HepG2 (cell line): ENCODE measurements around the gene KRTAP9-4. TPM values are rescaled to one million over a fixed set of nuclear protein-coding genes. Genes with fewer than 3 reads are reported as not detected.
"Not testable (repeated sequence)": the region's sequence is repeated elsewhere in the genome, so short reads cannot be mapped to it uniquely, and the experiment has no call there.

Source experiments
- ATAC-seq: fragments of 200-7000 bp; cut with Tn5 transposase; 3 replicates; pipeline ENCODE4 v1.9.1; 2020; ENCODE audit warnings: mild to moderate bottlenecking, moderate library complexity
- Bru-seq: library from RNA; stranded (reverse); fragments of 400-500 nt; gene quantifications from one replicate; lab custom pipeline; 2021; lab: Mats Ljungman, UMichigan
- BruChase-seq, 2 experiments: library from RNA; stranded (reverse); fragments of 400-500 nt; gene quantifications; one replicate each; lab custom pipeline; 2021; lab: Mats Ljungman, UMichigan
- BruUV-seq: library from RNA; stranded (reverse); fragments of 400-500 nt; replicated peaks from 2 replicates; lab custom pipeline; 2021; lab: Mats Ljungman, UMichigan
- CTCF ChIA-PET: fragments of 300-600 bp; formaldehyde crosslinking; extraction: SDS; loops from one replicate; lab custom pipeline; 2021; ENCODE audit warnings: low total read pairs, inconsistent platforms, low intra/inter-chr PET ratio; lab: Yijun Ruan, JAX
- POLR2A ChIA-PET: fragments of 350-600 bp; sonication (Branson Sonifier 250); formaldehyde crosslinking; loops from one replicate; lab custom pipeline; 2020; ENCODE audit warnings: antibody characterized with exemption, inconsistent platforms; lab: Yijun Ruan, JAX
- DNase-seq: peaks from one replicate; pipeline ENCODE4 v3.0.0-alpha.2; 2015; ENCODE audit warnings: low spot score
- FAIRE-seq: peaks from 3 replicates; lab custom pipeline; 2011; peaks lifted over from hg19 to GRCh38; lab: Jason Lieb, UNC
- H2AFZ ChIP-seq: one replicate; pipeline ENCODE4 v1.6.1; 2011; ENCODE audit warnings: low read length, inconsistent platforms
- H3K27ac ChIP-seq: fragments of 300-600 bp; 3 replicates; pipeline ENCODE4 v1.8.0; 2011; ENCODE audit warnings: mixed run types, mild to moderate bottlenecking, mixed read lengths, low read length, inconsistent platforms; ENCODE audit not compliant: insufficient read depth; ENCODE audit errors: extremely low read length
- H3K27me3 ChIP-seq, 2 experiments: fragments of 200-600 bp in 1 of 2; 2 replicates in 1 of 2; 3 replicates in 1 of 2; pipeline versions ENCODE4 v1.6.0 to v1.8.0; 2011; ENCODE audit warnings: low read length in 2 of 2, mild to moderate bottlenecking in 2 of 2, moderate library complexity in 2 of 2, inconsistent platforms in 1 of 2; ENCODE audit not compliant: insufficient read depth in 2 of 2, control insufficient read depth in 1 of 2
- H3K36me3 ChIP-seq, 2 experiments: fragments of 200-600 bp in 1 of 2; replicated peaks in 1 of 2; 2 replicates in 1 of 2; 3 replicates in 1 of 2; pipeline versions ENCODE4 v1.5.1 to v1.8.0; 2011; ENCODE audit warnings: low read length in 2 of 2, inconsistent platforms in 1 of 2; ENCODE audit not compliant: insufficient read depth in 2 of 2, control insufficient read depth in 1 of 2
- H3K4me1 ChIP-seq: 2 replicates; pipeline ENCODE4 v1.5.1; 2012; ENCODE audit warnings: low read length, inconsistent platforms; ENCODE audit not compliant: insufficient read depth
- H3K4me2 ChIP-seq: 2 replicates; pipeline ENCODE4 v1.6.0; 2011; ENCODE audit warnings: low read depth, low read length, inconsistent platforms
- H3K4me3 ChIP-seq, 3 experiments: fragments of 200-600 bp in 1 of 3; sonication (generic), shearing (Covaris generic) in 1 of 3; replicated peaks in 1 of 3; 2 replicates each; pipeline ENCODE4 v1.5.1; 2011 to 2016; ENCODE audit warnings: low read length in 3 of 3, inconsistent platforms in 2 of 3, low read depth in 2 of 3, mild to moderate bottlenecking in 2 of 3, control low read depth in 1 of 3, mixed read lengths in 1 of 3; ENCODE audit not compliant: insufficient read depth in 1 of 3
- H3K79me2 ChIP-seq: one replicate; pipeline ENCODE4 v1.6.1; 2011; ENCODE audit warnings: low read length, inconsistent platforms; ENCODE audit not compliant: insufficient read depth
- H3K9ac ChIP-seq: 2 replicates; pipeline ENCODE4 v1.6.0; 2011; ENCODE audit warnings: mild to moderate bottlenecking, low read depth, low read length, inconsistent platforms; ENCODE audit not compliant: insufficient read depth
- H3K9me3 ChIP-seq: 2 replicates; pipeline ENCODE4 v1.5.1; 2012; ENCODE audit warnings: mild to moderate bottlenecking, low read length
- H4K20me1 ChIP-seq: 2 replicates; pipeline ENCODE4 v1.6.0; 2011; ENCODE audit warnings: inconsistent platforms, mild to moderate bottlenecking, low read length, moderate library complexity; ENCODE audit not compliant: insufficient read depth
- WGBS: methylation state at CpG from one replicate; pipeline ENCODE4 v1.1.6; 2017; ENCODE audit warnings: low lambda C conversion rate; 5-methylcytosine and 5-hydroxymethylcytosine counted together
- in situ Hi-C: cut with HindIII; loops from 2 replicates; pipeline ENCODE4 v1.10.0; 2017; ENCODE audit warnings: low pct_unique_long_range_greater_than_20kb; ENCODE audit not compliant: extremely low pct_ligation_motif_present
- intact Hi-C: fragments of 100-400 bp; cut with micrococcal nuclease; formaldehyde crosslinking; loops from one replicate; pipeline ENCODE4 v1.10.0; 2022; ENCODE audit not compliant: unreplicated experiment
- long read RNA-seq, 2 experiments: library from RNA in 1 of 2; library from polyadenylated mRNA in 1 of 2; stranded (forward) in 1 of 2; unstranded in 1 of 2; transcript quantifications; one replicate each; pipeline ENCODE4 v2.0.0, GENCODE V29; 2019 to 2022
- polyA minus RNA-seq, 3 experiments: library from RNA; depleted of rRNA, polyadenylated mRNA; stranded (reverse); fragments of >200 nt; gene quantifications; 2 replicates each; pipeline ENCODE4 v1.2.3, GENCODE V29; 2011; ENCODE audit warnings: low replicate concordance in 1 of 3
- polyA plus RNA-seq, 8 experiments: library from polyadenylated mRNA; depleted of rRNA in 3 of 8; stranded (reverse) in 7 of 8; unstranded in 1 of 8; fragments of >200 nt; fragmentation: Illumina TruSeq in 4 of 8; extraction: Trizol in 4 of 8; gene quantifications; 2 replicates each; pipeline versions ENCODE4 v1.2.1 to v1.2.3, GENCODE V29; 2011 to 2016; ENCODE audit warnings: low read depth in 4 of 8, missing spikeins in 1 of 8, mixed read lengths in 1 of 8; ENCODE audit not compliant: insufficient read depth in 1 of 8
- total RNA-seq, 5 experiments: library from RNA; depleted of rRNA; stranded (reverse); fragments of >200 nt; fragmentation: Illumina TruSeq; extraction: Trizol; gene quantifications; 2 replicates each; pipeline ENCODE4 v1.2.3, GENCODE V29; 2016; ENCODE audit warnings: low read depth in 1 of 5

KRTAP9-4 gene, protein sequence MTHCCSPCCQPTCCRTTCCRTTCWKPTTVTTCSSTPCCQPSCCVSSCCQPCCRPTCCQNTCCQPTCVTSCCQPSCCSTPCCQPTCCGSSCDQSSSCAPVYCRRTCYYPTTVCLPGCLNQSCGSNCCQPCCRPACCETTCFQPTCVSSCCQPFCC
- total RNA-seq (2016; rRNA removed; fragmentation: Illumina TruSeq; extraction: Trizol) (not detected in 2 replicates), polyA plus RNA-seq (2011; rRNA removed) (not detected in 2 replicates), polyA minus RNA-seq (2011; rRNA and poly(A)+ RNA removed; ENCODE audit: low replicate concordance) (not detected in 2 replicates), Bru-seq, nascent RNA (not detected), BruChase-seq, experiment 1, labeled RNA remaining after a 6-hour chase (not detected), BruChase-seq, experiment 2, labeled RNA remaining after a 2-hour chase (not detected)
- total RNA-seq (2016; cell fraction: cytosol; rRNA removed; fragmentation: Illumina TruSeq; extraction: Trizol; ENCODE audit: low read depth), result not detected in 2 replicates
- not detected in 2 replicates for total RNA-seq (2016; cell fraction: insoluble cytoplasmic fraction; rRNA removed; fragmentation: Illumina TruSeq; extraction: Trizol)
- not detected in 2 replicates for total RNA-seq (2016; cell fraction: membrane; rRNA removed; fragmentation: Illumina TruSeq; extraction: Trizol)
- not detected in 2 replicates for total RNA-seq (2016; cell fraction: nucleus; rRNA removed; fragmentation: Illumina TruSeq; extraction: Trizol)
- not detected in 2 replicates for polyA plus RNA-seq (2011; cell fraction: cytosol; rRNA removed)
- polyA plus RNA-seq (2011; cell fraction: nucleus; rRNA removed), result not detected in 2 replicates
- polyA plus RNA-seq (2012), result not detected in 2 replicates
- polyA plus RNA-seq (2016; cell fraction: cytosol; fragmentation: Illumina TruSeq; extraction: Trizol; ENCODE audit: low read depth), result not detected in 2 replicates
- polyA plus RNA-seq (2016; cell fraction: insoluble cytoplasmic fraction; fragmentation: Illumina TruSeq; extraction: Trizol; ENCODE audit: low read depth), result not detected in 2 replicates
- not detected in 2 replicates for polyA plus RNA-seq (2016; cell fraction: membrane; fragmentation: Illumina TruSeq; extraction: Trizol; ENCODE audit: low read depth)
- not detected in 2 replicates for polyA plus RNA-seq (2016; cell fraction: nucleus; fragmentation: Illumina TruSeq; extraction: Trizol; ENCODE audit: insufficient read depth, low read depth)
- not detected in 2 replicates for polyA minus RNA-seq (2011; cell fraction: cytosol; rRNA and poly(A)+ RNA removed)
- not detected in 2 replicates for polyA minus RNA-seq (2011; cell fraction: nucleus; rRNA and poly(A)+ RNA removed)
- long read RNA-seq, experiment 1, result 0 reads
- long read RNA-seq, experiment 2, result 0 reads

DNA sequence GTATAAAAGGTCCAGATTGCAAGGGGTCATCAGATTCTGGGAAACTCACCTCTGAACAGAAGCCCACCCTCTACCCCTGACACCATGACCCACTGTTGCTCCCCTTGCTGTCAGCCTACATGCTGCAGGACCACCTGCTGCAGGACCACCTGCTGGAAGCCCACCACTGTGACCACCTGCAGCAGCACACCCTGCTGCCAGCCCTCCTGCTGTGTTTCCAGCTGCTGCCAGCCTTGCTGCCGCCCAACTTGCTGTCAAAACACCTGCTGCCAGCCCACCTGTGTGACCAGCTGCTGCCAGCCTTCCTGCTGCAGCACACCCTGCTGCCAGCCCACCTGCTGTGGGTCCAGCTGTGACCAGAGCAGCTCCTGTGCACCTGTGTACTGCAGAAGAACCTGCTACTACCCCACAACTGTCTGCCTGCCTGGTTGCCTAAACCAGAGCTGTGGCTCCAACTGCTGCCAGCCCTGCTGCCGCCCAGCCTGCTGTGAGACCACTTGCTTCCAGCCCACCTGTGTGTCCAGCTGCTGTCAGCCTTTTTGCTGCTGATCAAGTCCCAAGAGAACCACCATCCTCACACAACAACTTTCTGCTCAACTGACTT is at the start of gene KRTAP9-4:
KRTAP9-4 (plus strand) TSS at position 51 of the 604 bp plus-strand sequence; CDS start at position 85, 34 bp downstream.
- BruUV-seq, H3K79me2 ChIP-seq, H3K4me2 ChIP-seq, intact Hi-C loops, H3K27ac ChIP-seq, in situ Hi-C loops, FAIRE-seq, H3K9me3 ChIP-seq, CTCF ChIA-PET, H3K36me3 ChIP-seq, H3K9ac ChIP-seq, H4K20me1 ChIP-seq, POLR2A ChIA-PET, ATAC-seq, DNase-seq, H3K4me1 ChIP-seq, H2AFZ ChIP-seq, H3K4me3 ChIP-seq: not testable (repeated sequence)
- H3K27me3 ChIP-seq, result peaks cover 0 to 11% of the 10 kb centered on the region in 2 experiments; a peak in 3 of 5 replicates
- WGBS, result 0% methylated on average over 1 of the region's 2 CpGs
